PC-3 (cell line): ENCODE data around the gene TRPM5.

Source experiments
- EZH2 ChIP-seq: fragments of 300-600 bp; sonication (generic); IDR thresholded peaks from one replicate; pipeline ENCODE4 v1.6.1; 2017; ENCODE audit warnings: antibody characterized with exemption, mild to moderate bottlenecking, low read length; ENCODE audit not compliant: unreplicated experiment
- EZH2phosphoT487 ChIP-seq: fragments of 300-600 bp; sonication (generic); IDR thresholded peaks from 2 replicates; pipeline ENCODE4 v1.6.1; 2018; ENCODE audit warnings: mild to moderate bottlenecking, antibody characterized with exemption, low read length, borderline replicate concordance
- TF ChIP-seq, protein P1 (sequence below): fragments of 300-600 bp; sonication (generic); conservative IDR thresholded peaks from 2 replicates; pipeline ENCODE4 v1.5.1; 2017; ENCODE audit warnings: antibody characterized with exemption, low read depth, mild to moderate bottlenecking, low read length

DNA sequence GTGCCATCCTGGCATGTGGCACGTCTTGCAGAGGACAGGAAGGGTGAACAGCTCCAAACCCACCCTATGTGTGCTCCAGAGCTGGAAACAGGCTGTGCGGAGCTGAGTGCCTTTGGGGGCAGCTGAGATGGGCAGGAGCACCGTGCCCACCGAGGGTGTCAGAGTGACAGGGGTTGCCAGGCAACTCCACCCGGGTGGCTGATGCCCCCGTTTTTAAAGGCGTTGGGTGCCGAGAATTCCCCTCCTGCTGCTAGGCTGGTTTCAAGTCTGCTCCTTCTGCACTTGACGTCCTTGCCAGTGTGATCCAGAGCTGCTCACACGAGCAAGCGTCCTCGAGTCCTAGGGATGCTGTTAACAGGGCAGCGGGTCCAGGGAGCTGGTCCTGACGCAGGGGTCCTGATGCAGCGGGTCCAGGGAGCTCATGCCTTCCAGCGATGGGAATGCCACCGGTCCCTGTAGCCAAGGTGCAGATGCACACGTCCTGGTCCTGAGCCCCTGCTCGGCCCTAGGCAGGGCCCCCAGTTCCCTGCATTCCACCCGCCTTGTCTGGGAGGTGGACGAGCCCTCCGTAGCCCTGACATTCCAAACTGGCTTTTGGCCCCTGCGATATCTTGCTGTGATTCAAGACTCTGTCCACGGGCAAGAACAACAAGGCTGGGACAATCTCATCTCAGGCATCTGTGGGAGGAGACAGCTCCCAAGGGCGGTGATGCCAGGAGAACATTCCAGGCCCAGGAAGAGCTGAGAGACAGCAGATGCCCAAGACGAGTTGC, 5.4 kb upstream of the TRPM5 start:
- TF ChIP-seq, protein P1, sequence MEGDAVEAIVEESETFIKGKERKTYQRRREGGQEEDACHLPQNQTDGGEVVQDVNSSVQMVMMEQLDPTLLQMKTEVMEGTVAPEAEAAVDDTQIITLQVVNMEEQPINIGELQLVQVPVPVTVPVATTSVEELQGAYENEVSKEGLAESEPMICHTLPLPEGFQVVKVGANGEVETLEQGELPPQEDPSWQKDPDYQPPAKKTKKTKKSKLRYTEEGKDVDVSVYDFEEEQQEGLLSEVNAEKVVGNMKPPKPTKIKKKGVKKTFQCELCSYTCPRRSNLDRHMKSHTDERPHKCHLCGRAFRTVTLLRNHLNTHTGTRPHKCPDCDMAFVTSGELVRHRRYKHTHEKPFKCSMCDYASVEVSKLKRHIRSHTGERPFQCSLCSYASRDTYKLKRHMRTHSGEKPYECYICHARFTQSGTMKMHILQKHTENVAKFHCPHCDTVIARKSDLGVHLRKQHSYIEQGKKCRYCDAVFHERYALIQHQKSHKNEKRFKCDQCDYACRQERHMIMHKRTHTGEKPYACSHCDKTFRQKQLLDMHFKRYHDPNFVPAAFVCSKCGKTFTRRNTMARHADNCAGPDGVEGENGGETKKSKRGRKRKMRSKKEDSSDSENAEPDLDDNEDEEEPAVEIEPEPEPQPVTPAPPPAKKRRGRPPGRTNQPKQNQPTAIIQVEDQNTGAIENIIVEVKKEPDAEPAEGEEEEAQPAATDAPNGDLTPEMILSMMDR = no peak
- no peak for TF ChIP-seq EZH2
- TF ChIP-seq EZH2phosphoT487 = no peak
